ENCODE measurements around the gene SLC2A1. TPM values are rescaled to one million over a fixed set of nuclear protein-coding genes. Genes with fewer than 3 reads are reported as not detected.

The SLC2A1 gene
- total RNA-seq, 1 experiment from 2014 or later: 245 TPM

DNA sequence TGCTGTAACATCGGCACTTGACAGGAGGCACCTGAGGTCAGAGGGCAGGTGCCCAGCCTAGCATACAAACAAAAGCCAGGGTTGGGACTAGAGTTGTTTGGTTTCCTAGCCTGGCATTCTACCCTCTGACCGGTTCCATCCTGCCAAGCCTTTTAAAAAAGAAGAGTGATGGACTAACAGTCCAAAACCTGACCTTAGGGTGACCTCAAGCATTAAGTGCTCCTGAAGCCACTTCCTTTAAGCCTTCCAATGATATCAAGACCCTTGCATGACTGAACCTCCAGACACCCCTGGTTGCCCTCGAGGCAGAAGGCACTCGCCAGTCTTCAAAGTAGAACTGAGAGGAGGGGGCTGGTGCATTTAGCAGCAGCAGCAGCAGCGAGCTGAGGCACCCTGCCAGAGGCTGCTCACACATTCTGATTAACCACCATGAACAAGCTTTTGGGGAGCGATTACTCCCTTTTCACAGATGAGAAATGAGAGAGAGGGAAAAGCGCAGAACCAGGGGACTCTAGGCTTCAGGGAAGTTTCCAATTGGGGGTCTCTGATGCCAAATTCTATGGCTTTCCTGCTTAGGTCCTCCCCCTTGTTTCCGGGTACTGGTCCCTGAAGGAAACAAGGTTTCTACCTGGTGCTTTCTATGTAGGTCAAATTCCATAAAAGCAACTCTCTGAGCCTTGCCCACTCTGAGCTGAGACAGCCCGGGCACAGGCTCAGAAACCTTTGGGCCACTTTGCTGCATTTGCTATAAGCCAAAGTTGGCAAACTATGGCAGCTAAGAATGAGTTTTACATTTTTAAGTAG lies 9.2 kb downstream of the SLC2A1 start:
- TF ChIP-seq EZH2 (IDR thresholded peaks at IDR 0.05; ENCODE audit: low read length, unreplicated experiment): no peak
- BruUV-seq (replicated peaks): no TSS peak
- H3K4me2 ChIP-seq (ENCODE audit: low read length): peak overlapping the region; percentile 62
- no peaks in the 10 kb centered on the region for H3K9me3 ChIP-seq (ENCODE audit: low read length)
- H3K79me2 ChIP-seq (ENCODE audit: low read length): peaks cover 100% of the 10 kb centered on the region
- no peaks in the 10 kb centered on the region for H3K27me3 ChIP-seq (ENCODE audit: low read length)
- intact Hi-C loops (cut with micrococcal nuclease): no loop called here
- no peaks in the 10 kb centered on the region for H3F3A ChIP-seq (ENCODE audit: low read length, unreplicated experiment)
- no peak overlapping the region for H2AFZ ChIP-seq (ENCODE audit: low read length)
- H3K4me3 ChIP-seq (ENCODE audit: low read length): no peak overlapping the region
- H3K36me3 ChIP-seq (ENCODE audit: low read depth, low read length): peaks cover 44% of the 10 kb centered on the region
- peaks cover 74% of the 10 kb centered on the region for H3K4me1 ChIP-seq (ENCODE audit: insufficient read depth, low read length)
- ChIA-PET POLR2A (ENCODE audit: unreplicated experiment) (no interaction called here), CTCF (no interaction called here)
- DNase-seq (no peak), ATAC-seq (no peak)
- H4K20me1 ChIP-seq (ENCODE audit: low read length): peaks cover 33% of the 10 kb centered on the region
- H3K9me2 ChIP-seq (replicated peaks; ENCODE audit: low read length): no peaks in the 10 kb centered on the region
- H3K27ac ChIP-seq (ENCODE audit: low read length): peak overlapping the region; percentile 36
- no peak overlapping the region for H3K9ac ChIP-seq (ENCODE audit: low read length)

GRCh38 chr1:42947965-42948732 lies 10.5 kb downstream of the SLC2A1 start:
- intact Hi-C loops (cut with micrococcal nuclease): no loop called here

DNA sequence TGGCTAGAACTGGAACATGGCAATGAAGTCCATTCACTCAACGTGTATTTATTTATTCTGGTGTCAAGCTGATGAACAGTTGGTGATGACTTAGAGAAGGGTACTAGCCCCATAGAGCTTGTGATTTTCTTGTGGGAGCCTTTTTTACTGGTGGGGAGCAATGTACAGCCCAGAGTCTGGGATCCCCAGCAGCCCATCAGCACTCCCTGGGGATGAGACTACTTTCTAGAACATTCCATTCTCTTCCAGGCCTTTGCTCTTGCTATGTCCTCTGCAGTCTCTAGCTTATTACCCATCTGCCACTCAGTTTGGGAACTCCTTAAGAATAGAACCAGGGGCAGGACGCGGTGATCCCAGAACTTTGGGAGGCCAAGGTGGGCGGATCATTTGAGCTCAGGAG lies 11.6 kb downstream of the SLC2A1 start:
- ATAC-seq: no peak
- DNase-seq: no peak
- Histone ChIP-seq H3K36me3 (ENCODE audit: low read depth, low read length) (peaks cover 35% of the 10 kb centered on the region), H3K4me3 (ENCODE audit: low read length) (no peak overlapping the region), H3K9me2 (replicated peaks; ENCODE audit: low read length) (no peaks in the 10 kb centered on the region), H3K9me3 (ENCODE audit: low read length) (no peaks in the 10 kb centered on the region), H2AFZ (ENCODE audit: low read length) (no peak overlapping the region), H3K4me1 (ENCODE audit: insufficient read depth, low read length) (peaks cover 83% of the 10 kb centered on the region), H3K4me2 (ENCODE audit: low read length) (no peak overlapping the region), H4K20me1 (ENCODE audit: low read length) (peaks cover 12% of the 10 kb centered on the region; the same call in 1 of the 2 replicates), H3K27me3 (ENCODE audit: low read length) (no peaks in the 10 kb centered on the region), H3F3A (ENCODE audit: low read length, unreplicated experiment) (peaks cover 8% of the 10 kb centered on the region), H3K79me2 (ENCODE audit: low read length) (peaks cover 96% of the 10 kb centered on the region), H3K27ac (ENCODE audit: low read length) (no peak overlapping the region), H3K9ac (ENCODE audit: low read length) (no peak overlapping the region)
- intact Hi-C loops (cut with micrococcal nuclease): no loop called here
- POLR2A ChIA-PET (ENCODE audit: unreplicated experiment): interaction anchor here (0.6 kb wide), 1 partner anchor 16 kb away, joined by 10 read pairs; no protein-coding TSS in a partner anchor
- CTCF ChIA-PET: interaction anchor here (0.8 to 1.3 kb wide), 2 partner anchors 24 to 127 kb away, joined by 3 to 17 read pairs; no protein-coding TSS in a partner anchor
- no TSS peak for BruUV-seq (replicated peaks)
- TF ChIP-seq, protein P1, sequence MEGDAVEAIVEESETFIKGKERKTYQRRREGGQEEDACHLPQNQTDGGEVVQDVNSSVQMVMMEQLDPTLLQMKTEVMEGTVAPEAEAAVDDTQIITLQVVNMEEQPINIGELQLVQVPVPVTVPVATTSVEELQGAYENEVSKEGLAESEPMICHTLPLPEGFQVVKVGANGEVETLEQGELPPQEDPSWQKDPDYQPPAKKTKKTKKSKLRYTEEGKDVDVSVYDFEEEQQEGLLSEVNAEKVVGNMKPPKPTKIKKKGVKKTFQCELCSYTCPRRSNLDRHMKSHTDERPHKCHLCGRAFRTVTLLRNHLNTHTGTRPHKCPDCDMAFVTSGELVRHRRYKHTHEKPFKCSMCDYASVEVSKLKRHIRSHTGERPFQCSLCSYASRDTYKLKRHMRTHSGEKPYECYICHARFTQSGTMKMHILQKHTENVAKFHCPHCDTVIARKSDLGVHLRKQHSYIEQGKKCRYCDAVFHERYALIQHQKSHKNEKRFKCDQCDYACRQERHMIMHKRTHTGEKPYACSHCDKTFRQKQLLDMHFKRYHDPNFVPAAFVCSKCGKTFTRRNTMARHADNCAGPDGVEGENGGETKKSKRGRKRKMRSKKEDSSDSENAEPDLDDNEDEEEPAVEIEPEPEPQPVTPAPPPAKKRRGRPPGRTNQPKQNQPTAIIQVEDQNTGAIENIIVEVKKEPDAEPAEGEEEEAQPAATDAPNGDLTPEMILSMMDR (conservative IDR thresholded peaks at IDR 0.05; ENCODE audit: low read depth, low read length): no peak
- TF ChIP-seq EZH2 (IDR thresholded peaks at IDR 0.05; ENCODE audit: low read length, unreplicated experiment): no peak
- TF ChIP-seq EZH2phosphoT487 (IDR thresholded peaks at IDR 0.05; ENCODE audit: borderline replicate concordance, low read length): no peak

More at GRCh38 chr1:42947965-42948732, 10.5 kb downstream of the SLC2A1 start:
- ATAC-seq (no peak), DNase-seq (no peak)
- Histone ChIP-seq H2AFZ (ENCODE audit: low read length) (no peak overlapping the region), H3K9me3 (ENCODE audit: low read length) (no peaks in the 10 kb centered on the region), H3K9ac (ENCODE audit: low read length) (no peak overlapping the region), H3K4me2 (ENCODE audit: low read length) (no peak overlapping the region), H3K4me3 (ENCODE audit: low read length) (no peak overlapping the region), H3K36me3 (ENCODE audit: low read depth, low read length) (peaks cover 35% of the 10 kb centered on the region), H3K79me2 (ENCODE audit: low read length) (peaks cover 97% of the 10 kb centered on the region), H3F3A (ENCODE audit: low read length, unreplicated experiment) (peaks cover 8% of the 10 kb centered on the region), H3K27ac (ENCODE audit: low read length) (no peak overlapping the region), H3K27me3 (ENCODE audit: low read length) (no peaks in the 10 kb centered on the region), H4K20me1 (ENCODE audit: low read length) (peaks cover 22% of the 10 kb centered on the region), H3K9me2 (replicated peaks; ENCODE audit: low read length) (no peaks in the 10 kb centered on the region), H3K4me1 (ENCODE audit: insufficient read depth, low read length) (peaks cover 80% of the 10 kb centered on the region)
- POLR2A ChIA-PET (ENCODE audit: unreplicated experiment): interaction anchor here (0.6 kb wide), 1 partner anchor 15 kb away, joined by 10 read pairs; no protein-coding TSS in a partner anchor
- TF ChIP-seq EZH2 (IDR thresholded peaks at IDR 0.05; ENCODE audit: low read length, unreplicated experiment) (no peak), EZH2phosphoT487 (IDR thresholded peaks at IDR 0.05; ENCODE audit: borderline replicate concordance, low read length) (no peak)
- TF ChIP-seq, protein P1 (conservative IDR thresholded peaks at IDR 0.05; ENCODE audit: low read depth, low read length): no peak
- CTCF ChIA-PET: no interaction called here
- no TSS peak for BruUV-seq (replicated peaks)
